ENCODE data around the gene ZYG11B.

- TF ChIP-seq POLR2A (IDR thresholded peaks at IDR 0.05) (no peak), CTCF (IDR thresholded peaks at IDR 0.05) (no peak)
Measured at GRCh38 chr1:52677076-52677806, 49.0 kb upstream of the ZYG11B start.
